ENCODE measurements around the gene P4HA2. TPM values are rescaled to one million over a fixed set of nuclear protein-coding genes. Genes with fewer than 3 reads are reported as not detected.

P4HA2 gene
- total RNA-seq, 1 experiment from 2014 or later = 51.8 TPM

GRCh38 chr5:132199116-132199680, 28.5 kb downstream of the P4HA2 start:
- no peak overlapping the region for H3K27ac Mint-ChIP-seq (ENCODE audit: unreplicated experiment)
- H3K4me1 Mint-ChIP-seq (ENCODE audit: low read depth, unreplicated experiment) = no peaks in the 10 kb centered on the region
- no peak for DNase-seq
- no peak overlapping the region for H3K4me3 Mint-ChIP-seq (ENCODE audit: low read depth, unreplicated experiment)
- CTCF ChIA-PET = interaction anchor here (0.6 kb wide), 1 partner anchor 16 kb away, joined by 9 read pairs; no protein-coding TSS in a partner anchor
- intact Hi-C loops (cut with micrococcal nuclease; ENCODE audit: unreplicated experiment) = no loop called here
- H3K27me3 Mint-ChIP-seq (ENCODE audit: unreplicated experiment) = no peaks in the 10 kb centered on the region
- no TSS peak for BruUV-seq (replicated peaks)
- TF ChIP-seq, protein P1, sequence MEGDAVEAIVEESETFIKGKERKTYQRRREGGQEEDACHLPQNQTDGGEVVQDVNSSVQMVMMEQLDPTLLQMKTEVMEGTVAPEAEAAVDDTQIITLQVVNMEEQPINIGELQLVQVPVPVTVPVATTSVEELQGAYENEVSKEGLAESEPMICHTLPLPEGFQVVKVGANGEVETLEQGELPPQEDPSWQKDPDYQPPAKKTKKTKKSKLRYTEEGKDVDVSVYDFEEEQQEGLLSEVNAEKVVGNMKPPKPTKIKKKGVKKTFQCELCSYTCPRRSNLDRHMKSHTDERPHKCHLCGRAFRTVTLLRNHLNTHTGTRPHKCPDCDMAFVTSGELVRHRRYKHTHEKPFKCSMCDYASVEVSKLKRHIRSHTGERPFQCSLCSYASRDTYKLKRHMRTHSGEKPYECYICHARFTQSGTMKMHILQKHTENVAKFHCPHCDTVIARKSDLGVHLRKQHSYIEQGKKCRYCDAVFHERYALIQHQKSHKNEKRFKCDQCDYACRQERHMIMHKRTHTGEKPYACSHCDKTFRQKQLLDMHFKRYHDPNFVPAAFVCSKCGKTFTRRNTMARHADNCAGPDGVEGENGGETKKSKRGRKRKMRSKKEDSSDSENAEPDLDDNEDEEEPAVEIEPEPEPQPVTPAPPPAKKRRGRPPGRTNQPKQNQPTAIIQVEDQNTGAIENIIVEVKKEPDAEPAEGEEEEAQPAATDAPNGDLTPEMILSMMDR (IDR thresholded peaks at IDR 0.05; ENCODE audit: unreplicated experiment) = no peak
- H3K36me3 Mint-ChIP-seq (ENCODE audit: insufficient read depth, unreplicated experiment) = peaks cover 3% of the 10 kb centered on the region
- no peaks in the 10 kb centered on the region for H3K9me3 Mint-ChIP-seq (ENCODE audit: low read depth, unreplicated experiment)

DNA sequence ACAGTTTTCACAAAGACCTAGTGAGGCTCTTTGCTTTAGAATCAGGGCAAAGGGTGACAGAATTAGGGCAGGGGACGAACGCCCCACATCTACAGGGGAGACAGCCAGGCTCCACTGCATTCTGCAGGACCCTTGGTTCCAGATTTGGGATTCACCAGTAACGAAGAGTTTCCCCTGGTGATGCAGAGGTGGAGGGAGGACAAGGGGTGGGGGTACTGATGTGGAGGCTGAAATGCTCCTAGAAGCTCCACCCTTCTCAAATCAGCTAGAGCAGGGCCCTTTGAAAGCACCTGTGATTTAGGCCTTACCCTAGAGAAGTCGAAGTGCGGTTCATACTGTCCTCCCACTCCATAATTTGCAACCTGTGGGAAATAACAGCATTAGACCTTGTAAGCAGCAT, 29.1 kb downstream of the P4HA2 start:
- no peaks in the 10 kb centered on the region for H3K9me3 Mint-ChIP-seq (ENCODE audit: low read depth, unreplicated experiment)
- peaks cover 5% of the 10 kb centered on the region for H3K36me3 Mint-ChIP-seq (ENCODE audit: insufficient read depth, unreplicated experiment)
- no peak overlapping the region for H3K27ac Mint-ChIP-seq (ENCODE audit: unreplicated experiment)
- DNase-seq = no peak
- TF ChIP-seq, protein P1 (IDR thresholded peaks at IDR 0.05; ENCODE audit: unreplicated experiment) = no peak
- intact Hi-C loops (cut with micrococcal nuclease; ENCODE audit: unreplicated experiment) = no loop called here
- CTCF ChIA-PET = no interaction called here
- no peaks in the 10 kb centered on the region for H3K27me3 Mint-ChIP-seq (ENCODE audit: unreplicated experiment)
- no TSS peak for BruUV-seq (replicated peaks)
- no peak overlapping the region for H3K4me3 Mint-ChIP-seq (ENCODE audit: low read depth, unreplicated experiment)
- H3K4me1 Mint-ChIP-seq (ENCODE audit: low read depth, unreplicated experiment) = no peaks in the 10 kb centered on the region

GRCh38 chr5:132195727-132196126, 31.9 kb downstream of the P4HA2 start:
- TF ChIP-seq, protein P1 (IDR thresholded peaks at IDR 0.05; ENCODE audit: unreplicated experiment) = no peak
- no peak for DNase-seq
- intact Hi-C loops (cut with micrococcal nuclease; ENCODE audit: unreplicated experiment) = no loop called here
- no TSS peak for BruUV-seq (replicated peaks)
- Mint-ChIP-seq H3K9me3 (ENCODE audit: low read depth, unreplicated experiment) (no peaks in the 10 kb centered on the region), H3K4me3 (ENCODE audit: low read depth, unreplicated experiment) (no peak overlapping the region), H3K27me3 (ENCODE audit: unreplicated experiment) (no peaks in the 10 kb centered on the region), H3K36me3 (ENCODE audit: insufficient read depth, unreplicated experiment) (peaks cover 5% of the 10 kb centered on the region), H3K4me1 (ENCODE audit: low read depth, unreplicated experiment) (no peaks in the 10 kb centered on the region), H3K27ac (ENCODE audit: unreplicated experiment) (no peak overlapping the region)
- CTCF ChIA-PET = interaction anchor here (0.7 to 1.4 kb wide), 2 partner anchors 98 to 129 kb away, joined by 3 read pairs; no protein-coding TSS in a partner anchor

GRCh38 chr5:132193165-132193694, 34.4 kb downstream of the P4HA2 start:
- intact Hi-C loops (cut with micrococcal nuclease; ENCODE audit: unreplicated experiment) = no loop called here
- H3K9me3 Mint-ChIP-seq (ENCODE audit: low read depth, unreplicated experiment) = no peaks in the 10 kb centered on the region
- CTCF ChIA-PET = interaction anchor here (0.7 kb wide), 1 partner anchor 145 kb away, joined by 3 read pairs; no protein-coding TSS in a partner anchor
- no peak overlapping the region for H3K27ac Mint-ChIP-seq (ENCODE audit: unreplicated experiment)
- no TSS peak for BruUV-seq (replicated peaks)
- TF ChIP-seq, protein P1 (IDR thresholded peaks at IDR 0.05; ENCODE audit: unreplicated experiment) = no peak
- H3K4me1 Mint-ChIP-seq (ENCODE audit: low read depth, unreplicated experiment) = no peaks in the 10 kb centered on the region
- no peak for DNase-seq
- H3K4me3 Mint-ChIP-seq (ENCODE audit: low read depth, unreplicated experiment) = no peak overlapping the region
- H3K36me3 Mint-ChIP-seq (ENCODE audit: insufficient read depth, unreplicated experiment) = peaks cover 5% of the 10 kb centered on the region
- no peaks in the 10 kb centered on the region for H3K27me3 Mint-ChIP-seq (ENCODE audit: unreplicated experiment)

Measured in Calu3 (cell line).